Liver (tissue), 3 donors: ENCODE measurements around the gene ZNF45.

Experiments
- ATF3 ChIP-seq: IDR thresholded peaks from 2 replicates; pipeline ENCODE4 v1.6.1; 2016; ENCODE audit warnings: antibody characterized with exemption
- CTCF ChIP-seq: fragments of 150-350 bp; IDR thresholded peaks from 2 replicates; pipeline ENCODE4 v1.5.1; 2017; ENCODE audit warnings: improper control_type of control experiment, low read depth, low read length; ENCODE audit not compliant: missing input control
- EGR1 ChIP-seq, 2 donors: IDR thresholded peaks; 2 replicates each; pipeline ENCODE4 v1.6.1; 2016 to 2018; ENCODE audit warnings: antibody characterized with exemption in 2 of 2, low read depth in 2 of 2
- GABPA ChIP-seq, 2 donors: IDR thresholded peaks in 1 of 2; conservative IDR thresholded peaks in 1 of 2; 2 replicates each; pipeline ENCODE4 v1.6.1; 2016; ENCODE audit warnings: antibody characterized with exemption in 2 of 2, mild to moderate bottlenecking in 1 of 2, moderate library complexity in 1 of 2
- MAX ChIP-seq: IDR thresholded peaks from 2 replicates; pipeline ENCODE4 v1.6.1; 2016; ENCODE audit warnings: antibody characterized with exemption
- RAD21 ChIP-seq, 2 donors: IDR thresholded peaks; 2 replicates each; pipeline ENCODE4 v1.6.1; 2016; ENCODE audit warnings: antibody characterized with exemption in 2 of 2, mild to moderate bottlenecking in 2 of 2
- REST ChIP-seq: IDR thresholded peaks from 2 replicates; pipeline ENCODE4 v1.6.1; 2016; ENCODE audit warnings: antibody characterized with exemption, mild to moderate bottlenecking
- RXRA ChIP-seq, 2 donors: IDR thresholded peaks; 2 replicates each; pipeline ENCODE4 v1.6.1; 2017 to 2018; ENCODE audit warnings: antibody characterized with exemption in 2 of 2, mild to moderate bottlenecking in 1 of 2
- YY1 ChIP-seq: IDR thresholded peaks from 2 replicates; pipeline ENCODE4 v1.6.1; 2016; ENCODE audit warnings: antibody characterized with exemption, mild to moderate bottlenecking
- TF ChIP-seq, protein P1 (sequence below): IDR thresholded peaks from 2 replicates; pipeline ENCODE4 v1.6.1; 2016; ENCODE audit warnings: antibody characterized with exemption
- donor health status: healthy.
- donor health status: healthy.

GRCh38 chr19:43983544-43983911, 48.4 kb upstream of the ZNF45 start:
- TF ChIP-seq CTCF (no peak), EGR1 (IDR thresholded peaks at IDR 0.05; ENCODE audit: low read depth in 2 of 2) (no peak), RXRA (IDR thresholded peaks at IDR 0.05) (no peak), GABPA (IDR thresholded peaks at IDR 0.05 in 1 of 2, conservative IDR thresholded peaks at IDR 0.05 in 1 of 2) (no peak), RAD21 (IDR thresholded peaks at IDR 0.05) (no peak), YY1 (no peak), REST (no peak), ATF3 (no peak), MAX (no peak)
- TF ChIP-seq, protein P1, sequence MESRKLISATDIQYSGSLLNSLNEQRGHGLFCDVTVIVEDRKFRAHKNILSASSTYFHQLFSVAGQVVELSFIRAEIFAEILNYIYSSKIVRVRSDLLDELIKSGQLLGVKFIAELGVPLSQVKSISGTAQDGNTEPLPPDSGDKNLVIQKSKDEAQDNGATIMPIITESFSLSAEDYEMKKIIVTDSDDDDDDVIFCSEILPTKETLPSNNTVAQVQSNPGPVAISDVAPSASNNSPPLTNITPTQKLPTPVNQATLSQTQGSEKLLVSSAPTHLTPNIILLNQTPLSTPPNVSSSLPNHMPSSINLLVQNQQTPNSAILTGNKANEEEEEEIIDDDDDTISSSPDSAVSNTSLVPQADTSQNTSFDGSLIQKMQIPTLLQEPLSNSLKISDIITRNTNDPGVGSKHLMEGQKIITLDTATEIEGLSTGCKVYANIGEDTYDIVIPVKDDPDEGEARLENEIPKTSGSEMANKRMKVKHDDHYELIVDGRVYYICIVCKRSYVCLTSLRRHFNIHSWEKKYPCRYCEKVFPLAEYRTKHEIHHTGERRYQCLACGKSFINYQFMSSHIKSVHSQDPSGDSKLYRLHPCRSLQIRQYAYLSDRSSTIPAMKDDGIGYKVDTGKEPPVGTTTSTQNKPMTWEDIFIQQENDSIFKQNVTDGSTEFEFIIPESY, result no peak
